HG02642 (cell line): Measurements from ENCODE around the gene FOXL1.

Source experiments
- ATAC-seq: cut with Tn5 transposase; IDR thresholded peaks from one replicate; pipeline ENCODE4 v1.9.1; 2021; ENCODE audit warnings: mild to moderate bottlenecking; ENCODE audit not compliant: unreplicated experiment, poor library complexity

Gene FOXL1

GRCh38 chr16:86578061-86578599 is at the start of gene FOXL1:
Gene FOXL1, plus strand, starts transcription at chr16:86578549. Its CDS starts 175 bp downstream, at chr16:86578724.
- no peak for ATAC-seq

GRCh38 chr16:86529160-86529559 is 49.2 kb upstream of the FOXL1 start:
- ATAC-seq, result no peak

- no peak for ATAC-seq
Observed at GRCh38 chr16:86530251-86531190, 47.8 kb upstream of the FOXL1 start.

- ATAC-seq, result no peak
Observed at GRCh38 chr16:86531191-86531545, 47.2 kb upstream of the FOXL1 start.

GRCh38 chr16:86531641-86532525 is 46.5 kb upstream of the FOXL1 start:
- ATAC-seq, result no peak

GRCh38 chr16:86532526-86532815 is 45.9 kb upstream of the FOXL1 start:
- ATAC-seq, result no peak

GRCh38 chr16:86533076-86533475 is 45.3 kb upstream of the FOXL1 start:
- no peak for ATAC-seq

- ATAC-seq, result no peak
Observed at GRCh38 chr16:86533767-86534351, 44.5 kb upstream of the FOXL1 start.

GRCh38 chr16:86534779-86535615 is 43.4 kb upstream of the FOXL1 start:
- no peak for ATAC-seq

- ATAC-seq, result no peak
Observed at GRCh38 chr16:86536621-86537020, 41.7 kb upstream of the FOXL1 start.

- no peak for ATAC-seq
Observed at GRCh38 chr16:86537486-86537885, 40.9 kb upstream of the FOXL1 start.

GRCh38 chr16:86538196-86538780 is 40.1 kb upstream of the FOXL1 start:
- ATAC-seq, result no peak

GRCh38 chr16:86540894-86541293 is 37.5 kb upstream of the FOXL1 start:
- no peak for ATAC-seq

- no peak for ATAC-seq
Observed at GRCh38 chr16:86541560-86541959, 36.8 kb upstream of the FOXL1 start.

GRCh38 chr16:86542756-86543750 is 35.3 kb upstream of the FOXL1 start:
- no peak for ATAC-seq

- ATAC-seq, result no peak
Observed at GRCh38 chr16:86545481-86545880, 32.9 kb upstream of the FOXL1 start.

- no peak for ATAC-seq
Observed at GRCh38 chr16:86545954-86546637, 32.3 kb upstream of the FOXL1 start.

GRCh38 chr16:86546638-86547013 is 31.7 kb upstream of the FOXL1 start:
- ATAC-seq, result no peak
